ENCODE measurements around the gene GSTM5. TPM values are rescaled to one million over a fixed set of nuclear protein-coding genes. Genes with fewer than 3 reads are reported as not detected.

The GSTM5 gene
- total and polyA plus RNA-seq, 4 experiments from 2014 or later: not detected

DNA sequence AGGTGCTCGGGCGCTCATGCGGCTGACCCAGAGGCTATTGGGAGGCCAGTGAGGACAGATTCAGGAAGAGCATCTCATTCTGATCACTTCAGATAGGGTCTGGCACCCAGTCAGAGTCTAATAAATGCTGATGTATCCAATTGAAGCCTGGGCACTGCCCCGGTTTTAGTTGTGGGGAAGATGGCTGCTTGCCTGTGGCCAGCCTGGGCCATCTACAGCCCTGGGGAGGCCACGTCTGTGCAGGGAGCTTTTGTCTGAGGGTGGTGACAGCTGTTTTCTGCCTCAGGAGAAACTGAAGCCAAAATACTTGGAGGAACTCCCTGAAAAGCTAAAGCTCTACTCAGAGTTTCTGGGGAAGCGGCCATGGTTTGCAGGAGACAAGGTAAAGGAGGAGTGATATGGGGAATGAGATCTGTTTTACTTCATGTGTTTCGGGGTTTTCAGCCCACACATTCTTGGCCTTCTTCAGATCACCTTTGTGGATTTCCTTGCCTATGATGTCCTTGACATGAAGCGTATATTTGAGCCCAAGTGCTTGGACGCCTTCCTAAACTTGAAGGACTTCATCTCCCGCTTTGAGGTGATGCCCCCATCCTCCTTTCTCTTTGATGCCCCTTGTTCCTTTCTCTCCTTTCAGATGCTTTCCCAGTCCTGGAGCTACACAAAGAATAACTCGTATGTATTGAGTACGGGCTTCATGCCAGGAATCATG is 2.8 kb downstream of the GSTM5 start:
- Histone ChIP-seq H3K4me3 (ENCODE audit: low read length in 2 of 2) (no peak overlapping the region), H3K9me3 (ENCODE audit: control insufficient read depth in 1 of 2, low read length in 2 of 2) (no peaks in the 10 kb centered on the region), H3K4me1 (ENCODE audit: insufficient read depth, low read length) (no peaks in the 10 kb centered on the region), H3K27me3 (ENCODE audit: insufficient read depth, low read length) (no peaks in the 10 kb centered on the region), H3K36me3 (ENCODE audit: insufficient read depth, low read length) (no peaks in the 10 kb centered on the region), H3K27ac (ENCODE audit: low read depth, low read length) (no peak overlapping the region)
- H3K27ac Mint-ChIP-seq: no peak overlapping the region
- H3K27me3 Mint-ChIP-seq: peaks cover 10 to 21% of the 10 kb centered on the region in 2 donors
- H3K4me3 Mint-ChIP-seq: no peak overlapping the region
- intact Hi-C loops (cut with micrococcal nuclease): no loop called here
- H3K36me3 Mint-ChIP-seq: no peaks in the 10 kb centered on the region
- DNase-seq: no peak
- ChIA-PET POLR2A (ENCODE audit: partially characterized antibody) (no interaction called here), CTCF (ENCODE audit: partially characterized antibody) (no interaction called here)
- peaks cover 0 to 7% (median under 1%) of the 10 kb centered on the region in 8 donors for H3K9me3 Mint-ChIP-seq
- H3K4me1 Mint-ChIP-seq: no peaks in the 10 kb centered on the region

DNA sequence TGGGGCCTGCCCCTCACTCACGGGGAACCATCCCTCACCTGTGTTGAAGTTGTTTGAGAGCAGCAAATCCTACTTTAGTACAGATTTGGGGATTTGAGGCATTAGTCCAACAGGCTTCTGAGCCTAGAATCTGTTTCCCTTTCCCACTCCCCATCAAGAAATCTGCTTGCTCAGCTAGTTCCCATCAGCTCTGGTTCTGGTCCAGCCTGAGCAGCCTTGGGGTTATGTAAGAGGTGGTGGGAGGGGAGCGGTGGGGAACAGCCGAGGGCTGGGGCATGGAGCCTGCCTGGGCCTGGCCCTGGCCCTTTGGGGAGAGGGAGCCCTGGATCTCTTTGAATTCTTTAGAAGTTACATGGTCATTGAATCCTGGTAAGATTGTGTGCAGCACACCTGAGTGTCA is 4.1 kb downstream of the GSTM5 start:
- no peaks in the 10 kb centered on the region for H3K36me3 ChIP-seq (ENCODE audit: insufficient read depth, low read length)
- H3K4me1 ChIP-seq (ENCODE audit: insufficient read depth, low read length): no peaks in the 10 kb centered on the region
- ChIA-PET CTCF (ENCODE audit: partially characterized antibody) (no interaction called here), POLR2A (ENCODE audit: partially characterized antibody) (no interaction called here)
- H3K4me3 ChIP-seq (ENCODE audit: low read length in 2 of 2): no peak overlapping the region
- H3K9me3 ChIP-seq (ENCODE audit: control insufficient read depth in 1 of 2, low read length in 2 of 2): no peaks in the 10 kb centered on the region
- Mint-ChIP-seq H3K4me1 (no peaks in the 10 kb centered on the region), H3K27me3 (peaks cover 10 to 21% of the 10 kb centered on the region in 2 donors), H3K27ac (no peak overlapping the region), H3K9me3 (peaks cover 0 to 2% (median 0%) of the 10 kb centered on the region in 8 donors), H3K36me3 (no peaks in the 10 kb centered on the region), H3K4me3 (no peak overlapping the region)
- no peak overlapping the region for H3K27ac ChIP-seq (ENCODE audit: low read depth, low read length)
- intact Hi-C loops (cut with micrococcal nuclease): no loop called here
- no peaks in the 10 kb centered on the region for H3K27me3 ChIP-seq (ENCODE audit: insufficient read depth, low read length)
- no peak for DNase-seq

DNA sequence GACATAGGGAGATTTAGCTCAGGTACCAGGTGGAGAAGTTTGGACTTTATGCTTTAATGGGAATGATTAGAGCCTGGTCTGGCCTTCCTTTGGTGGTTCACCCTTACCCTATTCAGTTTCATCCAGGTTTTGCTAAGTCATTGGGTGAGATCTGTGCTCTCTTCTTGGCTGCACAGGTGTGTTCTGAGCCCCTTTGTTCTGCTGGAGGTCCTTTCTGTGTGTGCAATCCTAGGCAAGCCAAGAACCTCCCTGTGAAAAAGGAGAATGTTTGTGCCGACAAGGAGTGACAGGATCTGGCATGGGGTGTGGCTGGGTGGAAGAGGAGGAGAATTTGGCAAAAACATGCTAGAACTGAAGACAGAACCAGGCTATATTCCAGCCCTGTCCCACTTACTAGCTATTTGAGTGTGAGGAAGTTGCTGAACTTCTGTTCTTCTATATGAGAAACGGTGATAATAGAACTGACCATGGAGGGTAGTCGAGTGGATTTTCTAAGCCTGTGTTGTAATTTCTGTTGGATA is 4.6 kb downstream of the GSTM5 start:
- Histone ChIP-seq H3K27me3 (ENCODE audit: insufficient read depth, low read length) (no peaks in the 10 kb centered on the region), H3K4me1 (ENCODE audit: insufficient read depth, low read length) (no peaks in the 10 kb centered on the region), H3K9me3 (ENCODE audit: control insufficient read depth in 1 of 2, low read length in 2 of 2) (no peaks in the 10 kb centered on the region), H3K36me3 (ENCODE audit: insufficient read depth, low read length) (no peaks in the 10 kb centered on the region), H3K27ac (ENCODE audit: low read depth, low read length) (no peak overlapping the region), H3K4me3 (ENCODE audit: low read length in 2 of 2) (no peak overlapping the region)
- intact Hi-C loops (cut with micrococcal nuclease): no loop called here
- no peaks in the 10 kb centered on the region for H3K4me1 Mint-ChIP-seq
- no peak overlapping the region for H3K4me3 Mint-ChIP-seq
- peaks cover 0 to 2% (median 0%) of the 10 kb centered on the region in 8 donors for H3K9me3 Mint-ChIP-seq
- CTCF ChIA-PET (ENCODE audit: partially characterized antibody): no interaction called here
- H3K27ac Mint-ChIP-seq: no peak overlapping the region
- H3K36me3 Mint-ChIP-seq: no peaks in the 10 kb centered on the region
- POLR2A ChIA-PET (ENCODE audit: partially characterized antibody): no interaction called here
- peaks cover 10 to 21% of the 10 kb centered on the region in 2 donors for H3K27me3 Mint-ChIP-seq
- no peak for DNase-seq

DNA sequence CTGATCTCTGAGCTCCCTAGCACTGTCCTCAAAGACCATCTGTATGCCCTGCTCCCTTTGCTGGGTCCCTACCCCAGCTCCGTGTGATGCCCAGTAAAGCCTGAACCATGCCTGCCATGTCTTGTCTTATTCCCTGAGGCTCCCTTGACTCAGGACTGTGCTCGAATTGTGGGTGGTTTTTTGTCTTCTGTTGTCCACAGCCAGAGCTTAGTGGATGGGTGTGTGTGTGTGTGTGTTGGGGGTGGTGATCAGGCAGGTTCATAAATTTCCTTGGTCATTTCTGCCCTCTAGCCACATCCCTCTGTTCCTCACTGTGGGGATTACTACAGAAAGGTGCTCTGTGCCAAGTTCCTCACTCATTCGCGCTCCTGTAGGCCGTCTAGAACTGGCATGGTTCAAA is 5.7 kb downstream of the GSTM5 start:
- peaks cover 10 to 18% of the 10 kb centered on the region in 2 donors for H3K27me3 Mint-ChIP-seq
- H3K9me3 ChIP-seq (ENCODE audit: control insufficient read depth in 1 of 2, low read length in 2 of 2): no peaks in the 10 kb centered on the region
- no peak overlapping the region for H3K27ac Mint-ChIP-seq
- peaks cover 0 to 2% (median 0%) of the 10 kb centered on the region in 8 donors for H3K9me3 Mint-ChIP-seq
- H3K4me3 ChIP-seq (ENCODE audit: low read length in 2 of 2): no peak overlapping the region
- no peak for DNase-seq
- POLR2A ChIA-PET (ENCODE audit: partially characterized antibody): no interaction called here
- no peaks in the 10 kb centered on the region for H3K27me3 ChIP-seq (ENCODE audit: insufficient read depth, low read length)
- CTCF ChIA-PET (ENCODE audit: partially characterized antibody): interaction anchor here (0.6 to 1.2 kb wide), 2 partner anchors 46 to 266 kb away, joined by 3 read pairs; partner anchors contain the start of gene AHCYL1
- H3K4me3 Mint-ChIP-seq: no peak overlapping the region
- no peaks in the 10 kb centered on the region for H3K4me1 ChIP-seq (ENCODE audit: insufficient read depth, low read length)
- H3K36me3 Mint-ChIP-seq: no peaks in the 10 kb centered on the region
- H3K27ac ChIP-seq (ENCODE audit: low read depth, low read length): no peak overlapping the region
- intact Hi-C loops (cut with micrococcal nuclease): no loop called here
- H3K4me1 Mint-ChIP-seq: no peaks in the 10 kb centered on the region
- H3K36me3 ChIP-seq (ENCODE audit: insufficient read depth, low read length): no peaks in the 10 kb centered on the region

DNA sequence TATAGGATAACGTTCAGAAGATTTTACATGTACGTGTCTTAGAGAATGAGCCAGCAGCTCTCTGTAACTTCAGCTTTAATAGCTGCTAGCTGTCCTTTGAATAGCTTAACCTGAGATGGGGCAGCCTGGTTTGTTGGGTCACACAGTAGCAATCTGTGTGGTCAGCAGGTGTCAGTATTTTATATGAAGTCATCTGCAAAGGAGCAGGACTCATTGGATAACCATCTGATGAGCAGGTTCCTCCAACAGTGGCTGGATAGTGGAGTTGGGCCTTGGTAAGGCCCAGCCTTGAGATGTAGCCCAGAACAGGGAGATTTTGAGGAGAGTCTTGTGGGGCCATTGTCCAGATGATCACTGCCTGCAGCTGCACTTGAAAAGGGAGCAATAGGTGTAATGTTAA is 6.4 kb downstream of the GSTM5 start:
- no peak overlapping the region for H3K27ac ChIP-seq (ENCODE audit: low read depth, low read length)
- Mint-ChIP-seq H3K4me3 (no peak overlapping the region), H3K27ac (no peak overlapping the region), H3K4me1 (no peaks in the 10 kb centered on the region), H3K36me3 (no peaks in the 10 kb centered on the region), H3K27me3 (peaks cover 8 to 18% of the 10 kb centered on the region in 2 donors), H3K9me3 (peaks cover 0 to 2% (median 0%) of the 10 kb centered on the region in 8 donors)
- ChIA-PET POLR2A (ENCODE audit: partially characterized antibody) (no interaction called here), CTCF (ENCODE audit: partially characterized antibody) (interaction anchor here (1.0 to 1.2 kb wide), 2 partner anchors 58 to 266 kb away, joined by 3 read pairs; partner anchors contain the start of gene AHCYL1)
- intact Hi-C loops (cut with micrococcal nuclease): no loop called here
- H3K4me3 ChIP-seq (ENCODE audit: low read length in 2 of 2): no peak overlapping the region
- H3K27me3 ChIP-seq (ENCODE audit: insufficient read depth, low read length): no peaks in the 10 kb centered on the region
- H3K9me3 ChIP-seq (ENCODE audit: control insufficient read depth in 1 of 2, low read length in 2 of 2): no peaks in the 10 kb centered on the region
- DNase-seq: no peak
- no peaks in the 10 kb centered on the region for H3K4me1 ChIP-seq (ENCODE audit: insufficient read depth, low read length)
- no peaks in the 10 kb centered on the region for H3K36me3 ChIP-seq (ENCODE audit: insufficient read depth, low read length)

DNA sequence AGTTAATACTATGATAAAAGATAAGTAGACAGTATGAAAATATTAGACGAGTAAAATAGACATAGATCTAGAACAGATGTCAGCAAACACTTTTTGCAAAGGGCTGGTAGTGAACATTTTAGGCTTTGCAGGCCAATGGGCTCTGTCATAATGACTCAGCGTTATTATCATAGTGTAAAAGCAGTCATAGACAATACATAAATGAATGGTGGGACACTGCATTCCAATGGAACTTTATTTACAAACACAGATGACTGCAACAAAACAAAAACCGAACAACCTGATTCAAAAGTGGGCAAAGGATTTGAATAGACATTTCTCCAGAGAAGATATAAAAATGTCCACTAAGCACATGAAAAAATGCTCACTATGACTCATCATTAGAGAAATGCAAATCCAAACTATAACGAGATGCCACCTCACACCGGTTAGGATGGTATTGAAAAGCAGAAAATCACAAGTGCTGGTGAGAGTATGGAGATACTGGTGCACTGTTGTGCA is 7.3 kb downstream of the GSTM5 start:
- Histone ChIP-seq H3K4me1 (ENCODE audit: insufficient read depth, low read length) (no peaks in the 10 kb centered on the region), H3K36me3 (ENCODE audit: insufficient read depth, low read length) (no peaks in the 10 kb centered on the region), H3K4me3 (ENCODE audit: low read length in 2 of 2) (no peak overlapping the region), H3K9me3 (ENCODE audit: control insufficient read depth in 1 of 2, low read length in 2 of 2) (no peaks in the 10 kb centered on the region), H3K27ac (ENCODE audit: low read depth, low read length) (no peak overlapping the region), H3K27me3 (ENCODE audit: insufficient read depth, low read length) (no peaks in the 10 kb centered on the region)
- CTCF ChIA-PET (ENCODE audit: partially characterized antibody): interaction anchor here (1.0 kb wide), 1 partner anchor 57 kb away, joined by 3 read pairs; no protein-coding TSS in a partner anchor
- Mint-ChIP-seq H3K27ac (no peak overlapping the region), H3K9me3 (peaks cover 0 to 2% (median 0%) of the 10 kb centered on the region in 8 donors), H3K36me3 (no peaks in the 10 kb centered on the region), H3K27me3 (peaks cover 2 to 12% of the 10 kb centered on the region in 2 donors), H3K4me1 (no peaks in the 10 kb centered on the region), H3K4me3 (no peak overlapping the region)
- no peak for DNase-seq
- intact Hi-C loops (cut with micrococcal nuclease): no loop called here
- POLR2A ChIA-PET (ENCODE audit: partially characterized antibody): interaction anchor here (0.7 kb wide), 1 partner anchor 277 kb away, joined by 3 read pairs; no protein-coding TSS in a partner anchor

DNA sequence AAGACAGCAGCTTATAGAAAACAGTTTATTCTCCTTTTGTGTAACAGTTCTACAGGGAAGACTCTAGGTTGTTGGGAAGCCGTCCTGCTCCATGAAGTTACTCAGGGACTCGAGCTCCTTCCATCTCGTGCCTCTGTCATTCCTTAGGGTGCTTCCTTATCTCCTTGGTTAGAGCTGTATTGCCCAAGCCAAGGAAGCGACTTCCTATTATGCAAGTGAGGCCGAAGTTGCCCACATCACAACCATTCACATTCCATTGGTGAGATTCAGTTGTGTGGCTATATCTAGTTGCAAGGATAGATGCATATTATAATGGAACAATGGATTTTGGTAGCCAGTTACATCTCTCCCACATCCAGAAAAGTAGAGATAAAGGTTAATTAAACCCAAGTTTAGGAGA is 9.0 kb downstream of the GSTM5 start:
- intact Hi-C loops (cut with micrococcal nuclease): no loop called here
- CTCF ChIA-PET (ENCODE audit: partially characterized antibody): no interaction called here
- Histone ChIP-seq H3K27me3 (ENCODE audit: insufficient read depth, low read length) (no peaks in the 10 kb centered on the region), H3K9me3 (ENCODE audit: control insufficient read depth in 1 of 2, low read length in 2 of 2) (no peaks in the 10 kb centered on the region), H3K4me1 (ENCODE audit: insufficient read depth, low read length) (no peaks in the 10 kb centered on the region), H3K4me3 (ENCODE audit: low read length in 2 of 2) (no peak overlapping the region), H3K36me3 (ENCODE audit: insufficient read depth, low read length) (no peaks in the 10 kb centered on the region), H3K27ac (ENCODE audit: low read depth, low read length) (no peak overlapping the region)
- POLR2A ChIA-PET (ENCODE audit: partially characterized antibody): no interaction called here
- no peaks in the 10 kb centered on the region for H3K4me1 Mint-ChIP-seq
- no peak overlapping the region for H3K27ac Mint-ChIP-seq
- no peak for DNase-seq
- peaks cover 0 to 2% (median 0%) of the 10 kb centered on the region in 8 donors for H3K9me3 Mint-ChIP-seq
- H3K36me3 Mint-ChIP-seq: no peaks in the 10 kb centered on the region
- peaks cover 0 to 5% of the 10 kb centered on the region in 2 donors for H3K27me3 Mint-ChIP-seq
- no peak overlapping the region for H3K4me3 Mint-ChIP-seq
